HepG2 (cell line): ENCODE results near the gene SRCIN1. TPM values are rescaled to one million over a fixed set of nuclear protein-coding genes. Genes with fewer than 3 reads are reported as not detected.
A peak's percentile ranks its signal among the peaks of the same experiment; 100 is the strongest.

ENCODE experiments used
- AGO2 ChIP-seq: fragments of 200-400 bp; formaldehyde crosslinking; optimal IDR thresholded peaks from 2 replicates; pipeline ENCODE3; 2017; ENCODE audit warnings: mild to moderate bottlenecking, low read depth, low read length, moderate library complexity
- ARNTL ChIP-seq: sonication (generic); formaldehyde crosslinking; IDR thresholded peaks from 2 replicates; pipeline ENCODE4 v1.4.0; 2020; ENCODE audit warnings: mild to moderate bottlenecking, missing genetic modification reagents
- ATF4 ChIP-seq, 2 experiments: fragments of 450-650 bp in 1 of 2; sonication (generic) in 1 of 2; formaldehyde crosslinking; IDR thresholded peaks; 2 replicates each; pipeline versions ENCODE4 v1.5.0 to v1.8.0; 2020 to 2022; ENCODE audit warnings: mild to moderate bottlenecking in 1 of 2, missing genetic modification reagents in 1 of 2
- CENPX ChIP-seq: sonication (generic); formaldehyde crosslinking; IDR thresholded peaks from 2 replicates; pipeline ENCODE4 v1.9.0; 2021; ENCODE audit warnings: mild to moderate bottlenecking, missing genetic modification reagents, moderate library complexity
- DMTF1 ChIP-seq: sonication (generic); formaldehyde crosslinking; IDR thresholded peaks from 2 replicates; pipeline ENCODE4 v1.4.0; 2020; ENCODE audit warnings: mild to moderate bottlenecking, missing genetic modification reagents
- GZF1 ChIP-seq: sonication (generic); formaldehyde crosslinking; IDR thresholded peaks from 2 replicates; pipeline ENCODE4 v1.5.1; 2020; ENCODE audit warnings: mild to moderate bottlenecking, missing genetic modification reagents
- HOXA5 ChIP-seq: sonication (generic); formaldehyde crosslinking; IDR thresholded peaks from 2 replicates; pipeline ENCODE4 v1.4.0; 2020; ENCODE audit warnings: missing genetic modification reagents
- HOXA7 ChIP-seq: sonication (generic); formaldehyde crosslinking; IDR thresholded peaks from 2 replicates; pipeline ENCODE4 v1.8.1; 2022; ENCODE audit warnings: mild to moderate bottlenecking, missing genetic modification reagents, moderate library complexity
- KLF11 ChIP-seq: IDR thresholded peaks from 2 replicates; pipeline ENCODE4 v1.6.1; 2016; ENCODE audit warnings: missing compliant biosample characterization
- LCORL ChIP-seq, 2 experiments: fragments of 450-650 bp in 1 of 2; sonication (generic) in 1 of 2; formaldehyde crosslinking in 1 of 2; IDR thresholded peaks; 2 replicates each; pipeline versions ENCODE4 v1.5.0 to v1.6.1; 2017 to 2020; ENCODE audit warnings: antibody characterized with exemption in 1 of 2, missing genetic modification reagents in 1 of 2
- MXD3 ChIP-seq: IDR thresholded peaks from 2 replicates; pipeline ENCODE4 v1.6.1; 2016; ENCODE audit warnings: mild to moderate bottlenecking, missing biosample characterization, missing genetic modification reagents
- MYC ChIP-seq: sonication (generic); formaldehyde crosslinking; IDR thresholded peaks from 2 replicates; pipeline ENCODE4 v1.9.0; 2021; ENCODE audit warnings: missing genetic modification reagents, borderline replicate concordance
- NONO ChIP-seq, 2 experiments: fragments of 450-650 bp in 1 of 2; sonication (generic) in 1 of 2; formaldehyde crosslinking in 1 of 2; IDR thresholded peaks in 1 of 2; conservative IDR thresholded peaks in 1 of 2; 2 replicates each; pipeline versions ENCODE4 v1.6.1 to v1.8.0; 2017 to 2022; ENCODE audit warnings: mild to moderate bottlenecking in 1 of 2, missing genetic modification reagents in 1 of 2, moderate library complexity in 1 of 2
- PBX3 ChIP-seq: sonication (generic); formaldehyde crosslinking; IDR thresholded peaks from 2 replicates; pipeline ENCODE4 v1.8.1; 2023; ENCODE audit warnings: missing genetic modification reagents, inconsistent platforms, borderline replicate concordance
- RFXANK ChIP-seq: IDR thresholded peaks from 2 replicates; pipeline ENCODE4 v1.6.1; 2016
- SALL2 ChIP-seq: sonication (generic); formaldehyde crosslinking; IDR thresholded peaks from 2 replicates; pipeline ENCODE4 v1.8.1; 2023; ENCODE audit warnings: mild to moderate bottlenecking, missing genetic modification reagents, inconsistent platforms
- SMAD1 ChIP-seq: sonication (generic); formaldehyde crosslinking; IDR thresholded peaks from 2 replicates; pipeline ENCODE4 v1.4.0; 2020; ENCODE audit warnings: missing genetic modification reagents, low read depth, mild to moderate bottlenecking, borderline replicate concordance
- SNAPC5 ChIP-seq: sonication (generic); formaldehyde crosslinking; IDR thresholded peaks from 2 replicates; pipeline ENCODE4 v1.8.1; 2023; ENCODE audit warnings: mild to moderate bottlenecking, missing genetic modification reagents, borderline replicate concordance
- ZBTB21 ChIP-seq: sonication (generic); formaldehyde crosslinking; IDR thresholded peaks from 2 replicates; pipeline ENCODE4 v1.4.0; 2020; ENCODE audit warnings: missing genetic modification reagents
- ZC3H4 ChIP-seq: sonication (generic); formaldehyde crosslinking; IDR thresholded peaks from 2 replicates; pipeline ENCODE4 v1.4.0; 2020; ENCODE audit warnings: missing genetic modification reagents, borderline replicate concordance
- ZNF30 ChIP-seq: sonication (generic); formaldehyde crosslinking; IDR thresholded peaks from 2 replicates; pipeline ENCODE4 v1.5.0; 2020; ENCODE audit warnings: mild to moderate bottlenecking, missing genetic modification reagents
- ZNF331 ChIP-seq: sonication (generic); formaldehyde crosslinking; IDR thresholded peaks from 2 replicates; pipeline ENCODE4 v1.4.0; 2020; ENCODE audit warnings: missing genetic modification reagents
- ZNF556 ChIP-seq: sonication (generic); formaldehyde crosslinking; IDR thresholded peaks from 2 replicates; pipeline ENCODE4 v1.4.0; 2020; ENCODE audit warnings: mild to moderate bottlenecking, missing genetic modification reagents, borderline replicate concordance
- ZNF674 ChIP-seq: sonication (generic); formaldehyde crosslinking; IDR thresholded peaks from 2 replicates; pipeline ENCODE4 v1.5.0; 2020; ENCODE audit warnings: low read depth, mild to moderate bottlenecking, missing genetic modification reagents
- ZNF75D ChIP-seq: sonication (generic); formaldehyde crosslinking; IDR thresholded peaks from 2 replicates; pipeline ENCODE4 v1.8.1; 2023; ENCODE audit warnings: missing genetic modification reagents, mild to moderate bottlenecking, borderline replicate concordance
- polyA plus RNA-seq, 8 experiments: library from polyadenylated mRNA; depleted of rRNA in 3 of 8; stranded (reverse) in 7 of 8; unstranded in 1 of 8; fragments of >200 nt; fragmentation: Illumina TruSeq in 4 of 8; extraction: Trizol in 4 of 8; gene quantifications; 2 replicates each; pipeline versions ENCODE4 v1.2.1 to v1.2.3, GENCODE V29; 2011 to 2016; ENCODE audit warnings: low read depth in 4 of 8, missing spikeins in 1 of 8, mixed read lengths in 1 of 8; ENCODE audit not compliant: insufficient read depth in 1 of 8
- total RNA-seq, 5 experiments: library from RNA; depleted of rRNA; stranded (reverse); fragments of >200 nt; fragmentation: Illumina TruSeq; extraction: Trizol; gene quantifications; 2 replicates each; pipeline ENCODE4 v1.2.3, GENCODE V29; 2016; ENCODE audit warnings: low read depth in 1 of 5

The SRCIN1 gene
- total and polyA plus RNA-seq, 2 of the 13 experiments (the other 11 are each of a cell fraction or from before 2014, with no cell fraction given): 1.2 to 9.6 TPM

GRCh38 chr17:38508954-38509771, 96.6 kb downstream of the SRCIN1 start (continued):
- no peak for TF ChIP-seq SNAPC5 (CRISPR knock-in tag)
- TF ChIP-seq ZNF674 (CRISPR knock-in tag): 0 out of 2 replicates have a peak, but pooled peaks have one; percentile 37
- TF ChIP-seq GZF1 (CRISPR knock-in tag): no peak
- 0 out of 2 replicates have a peak, but pooled peaks have one; percentile 22 for TF ChIP-seq ZNF331
- TF ChIP-seq CENPX (CRISPR knock-in tag): no peak
- TF ChIP-seq ZBTB21 (CRISPR knock-in tag): no peak
- TF ChIP-seq AGO2: no peak
- TF ChIP-seq DMTF1 (CRISPR knock-in tag): no peak
- TF ChIP-seq HOXA5 (CRISPR knock-in tag): no peak
- no peak for TF ChIP-seq HOXA7
- TF ChIP-seq SMAD1 (CRISPR knock-in tag): no peak
- TF ChIP-seq ZC3H4: no peak
- no peak for TF ChIP-seq RFXANK (CRISPR knock-in tag)
- TF ChIP-seq NONO (IDR thresholded peaks at IDR 0.05): no peak
- TF ChIP-seq NONO (CRISPR knock-in tag; conservative IDR thresholded peaks at IDR 0.05): no peak
- TF ChIP-seq ZNF556 (CRISPR knock-in tag): no peak
- peak; percentile 35; the same call in 1 of the 2 replicates for TF ChIP-seq MYC
- 0 out of 2 replicates have a peak, but pooled peaks have one; percentile 60 for TF ChIP-seq ZNF30 (CRISPR knock-in tag)
- no peak for TF ChIP-seq LCORL (IDR thresholded peaks at IDR 0.05)
- peak; percentile 49; the same call in 1 of the 2 replicates for TF ChIP-seq LCORL (CRISPR knock-in tag; IDR thresholded peaks at IDR 0.05)
- TF ChIP-seq ATF4 (CRISPR knock-in tag; IDR thresholded peaks at IDR 0.05): peak in 1 of 2 experiments; percentile 51; a peak in 1 of 4 replicates
- no peak for TF ChIP-seq ARNTL (CRISPR knock-in tag)
- TF ChIP-seq ZNF75D (CRISPR knock-in tag): no peak
- TF ChIP-seq KLF11 (CRISPR knock-in tag): no peak
- TF ChIP-seq PBX3 (CRISPR knock-in tag): no peak
- TF ChIP-seq SALL2 (CRISPR knock-in tag): no peak
- TF ChIP-seq MXD3 (CRISPR knock-in tag): 0 out of 2 replicates have a peak, but pooled peaks have one; percentile 35
